HG02981 (cell line): ENCODE results near the gene TRIM49C.
"Not testable (repeated sequence)": the region's sequence is repeated elsewhere in the genome, so short reads cannot be mapped to it uniquely, and the experiment has no call there.

Experiments used
- ATAC-seq: cut with Tn5 transposase; IDR thresholded peaks from one replicate; pipeline ENCODE4 v1.9.1; 2021; ENCODE audit warnings: mild to moderate bottlenecking, moderate library complexity; ENCODE audit not compliant: unreplicated experiment

Gene TRIM49C, protein sequence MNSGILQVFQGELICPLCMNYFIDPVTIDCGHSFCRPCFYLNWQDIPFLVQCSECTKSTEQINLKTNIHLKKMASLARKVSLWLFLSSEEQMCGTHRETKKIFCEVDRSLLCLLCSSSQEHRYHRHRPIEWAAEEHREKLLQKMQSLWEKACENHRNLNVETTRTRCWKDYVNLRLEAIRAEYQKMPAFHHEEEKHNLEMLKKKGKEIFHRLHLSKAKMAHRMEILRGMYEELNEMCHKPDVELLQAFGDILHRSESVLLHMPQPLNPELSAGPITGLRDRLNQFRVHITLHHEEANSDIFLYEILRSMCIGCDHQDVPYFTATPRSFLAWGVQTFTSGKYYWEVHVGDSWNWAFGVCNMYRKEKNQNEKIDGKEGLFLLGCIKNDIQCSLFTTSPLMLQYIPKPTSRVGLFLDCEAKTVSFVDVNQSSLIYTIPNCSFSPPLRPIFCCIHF

GRCh38 chr11:90030806-90031205, at the start of gene TRIM49C:
TRIM49C (plus strand) TSS chr11:90031106; CDS start chr11:90035212, 4,106 bp downstream.
- not testable (repeated sequence) for ATAC-seq

GRCh38 chr11:90024184-90024583, 6.7 kb upstream of the TRIM49C start:
- not testable (repeated sequence) for ATAC-seq

DNA sequence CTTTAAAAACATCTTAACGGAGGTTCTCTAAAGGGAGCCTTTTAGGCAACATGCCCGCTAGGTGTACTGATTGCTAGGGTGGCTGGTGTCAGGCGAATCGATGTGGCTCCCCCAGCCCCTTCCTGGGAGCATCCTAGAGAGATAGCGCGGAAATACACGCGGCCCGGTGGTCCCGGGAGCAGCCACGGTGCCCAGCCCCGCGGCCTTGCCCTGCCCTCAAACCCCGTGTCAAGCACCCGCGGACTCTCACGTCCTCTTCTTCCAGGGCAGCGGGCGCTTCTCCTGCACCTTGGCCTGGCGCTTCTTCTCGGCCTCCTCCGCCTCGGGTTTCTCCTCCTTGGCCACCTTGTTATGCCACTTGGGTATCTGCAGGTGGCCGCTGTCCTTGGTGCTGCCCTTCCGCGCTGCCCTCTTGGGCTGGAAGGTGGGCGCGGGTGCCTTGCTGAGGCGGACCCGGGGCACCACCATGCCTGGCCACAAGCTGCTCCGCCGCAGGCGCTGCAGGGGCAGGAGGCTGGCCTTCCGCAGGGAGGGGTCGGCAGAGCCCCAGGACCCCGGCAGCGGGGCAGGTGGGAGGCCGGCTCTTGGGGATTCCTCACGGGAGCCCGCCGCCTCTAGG, 20.8 kb downstream of the TRIM49C start:
- not testable (repeated sequence) for ATAC-seq

GRCh38 chr11:90052311-90052710, 21.4 kb downstream of the TRIM49C start:
- ATAC-seq, result not testable (repeated sequence)

DNA sequence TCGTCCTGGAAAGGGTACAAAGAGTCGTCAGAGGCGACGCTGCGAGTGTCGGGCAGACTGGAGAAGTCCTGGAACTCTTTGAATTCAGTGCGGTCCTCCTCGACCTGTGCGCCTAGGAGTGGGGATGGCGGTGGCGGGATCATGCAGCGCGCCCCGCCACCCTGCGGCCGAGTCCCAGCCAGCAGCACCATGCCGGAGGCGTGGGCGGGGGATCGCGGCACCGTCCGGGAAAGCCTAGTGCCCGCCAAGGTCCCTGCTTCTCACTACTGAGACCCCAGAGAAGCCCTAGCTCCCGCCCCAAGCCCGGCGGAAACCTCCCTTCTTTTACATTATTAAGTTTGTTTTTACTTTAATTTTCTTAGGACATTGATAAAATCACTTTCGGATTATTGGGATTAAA, 22.6 kb downstream of the TRIM49C start:
- ATAC-seq, result not testable (repeated sequence)

DNA sequence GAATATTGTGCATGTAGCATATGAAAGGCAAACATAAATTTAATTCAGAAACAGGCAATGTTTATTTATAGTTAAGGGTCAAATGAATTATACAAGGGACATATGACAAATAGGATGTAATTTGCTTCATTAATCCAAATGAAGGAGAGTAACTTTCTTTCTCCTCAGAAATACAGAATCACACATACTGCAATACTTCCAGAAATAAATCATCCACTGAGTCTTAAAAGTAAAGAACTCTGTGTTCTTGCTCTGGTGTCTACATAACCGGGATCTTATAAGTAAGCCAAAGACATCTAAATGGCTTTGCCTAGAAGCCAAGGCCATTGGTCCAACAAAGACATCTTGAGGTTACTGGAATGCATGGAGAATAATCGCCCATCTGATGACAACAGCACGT, 54.7 kb downstream of the TRIM49C start, which contains the start of gene UBTFL1:
UBTFL1 (plus strand) TSS at position 301 of the 400 bp plus-strand sequence; CDS start at position 301, 0 bp downstream.
- not testable (repeated sequence) for ATAC-seq

GRCh38 chr11:90088731-90089130, 57.8 kb downstream of the TRIM49C start:
- ATAC-seq, result not testable (repeated sequence)
